Effector memory CD8-positive, alpha-beta T cell (primary cell): Measurements from ENCODE around the gene CST4.
"Not testable (repeated sequence)": the region's sequence is repeated elsewhere in the genome, so short reads cannot be mapped to it uniquely, and the experiment has no call there.

Source experiments
- ATAC-seq: fragments of 150-1000 bp; cut with Tn5 transposase; replicated peaks from 2 replicates; pipeline ENCODE4 v1.10.0; 2021; ENCODE audit warnings: mild to moderate bottlenecking, moderate library complexity
- DNase-seq, 3 experiments: peaks; one replicate each; pipeline ENCODE4 v3.0.0; 2021
- H3K27ac Mint-ChIP-seq, 2 donors: one replicate each; pipeline ENCODE4 v1.8.0; 2022; ENCODE audit warnings: mild to moderate bottlenecking in 2 of 2, mixed read lengths in 2 of 2, moderate library complexity in 2 of 2
- H3K27me3 Mint-ChIP-seq, 2 donors: one replicate each; pipeline ENCODE4 v1.8.0; 2022; ENCODE audit warnings: mixed read lengths in 2 of 2
- H3K36me3 Mint-ChIP-seq: one replicate; pipeline ENCODE4 v1.8.0; 2022; ENCODE audit warnings: mild to moderate bottlenecking, moderate library complexity, mixed read lengths; ENCODE audit not compliant: insufficient read depth
- H3K4me1 Mint-ChIP-seq, 2 donors: one replicate each; pipeline ENCODE4 v1.8.0; 2022; ENCODE audit warnings: low read depth in 2 of 2, mixed read lengths in 2 of 2
- H3K4me3 Mint-ChIP-seq, 2 donors: one replicate each; pipeline ENCODE4 v1.8.0; 2022; ENCODE audit warnings: mild to moderate bottlenecking in 2 of 2, mixed read lengths in 2 of 2, moderate library complexity in 2 of 2
- H3K9me3 Mint-ChIP-seq, 2 donors: one replicate each; pipeline ENCODE4 v1.8.0; 2022; ENCODE audit warnings: mixed read lengths in 2 of 2

The CST4 gene

DNA sequence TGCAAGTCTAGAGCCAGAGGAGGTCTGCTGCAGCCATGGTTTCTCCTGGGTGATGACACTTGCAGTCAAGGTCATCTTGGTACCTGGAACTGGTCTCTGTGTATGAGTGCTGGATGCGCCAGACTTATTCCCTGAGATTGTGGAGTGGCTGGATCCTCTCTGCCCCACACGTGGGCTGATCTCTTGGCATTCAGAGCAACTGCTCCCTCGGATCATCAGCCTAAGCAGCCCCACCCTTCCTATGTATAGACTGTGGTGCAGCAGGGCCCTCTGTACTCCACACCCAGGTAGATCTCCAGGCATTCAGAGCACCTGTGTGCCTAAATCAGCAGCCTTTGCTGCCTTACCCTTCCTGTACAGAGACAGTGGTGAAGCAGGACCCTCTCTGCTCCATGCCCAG, 12.1 kb upstream of the CST4 start:
- Mint-ChIP-seq H3K27me3 (peaks cover 22 to 31% of the 10 kb centered on the region in 2 donors), H3K27ac (no peak overlapping the region), H3K9me3 (no peaks in the 10 kb centered on the region), H3K36me3 (no peaks in the 10 kb centered on the region), H3K4me3 (no peak overlapping the region), H3K4me1 (no peaks in the 10 kb centered on the region)
- ATAC-seq, result no peak
- no peak for DNase-seq

DNA sequence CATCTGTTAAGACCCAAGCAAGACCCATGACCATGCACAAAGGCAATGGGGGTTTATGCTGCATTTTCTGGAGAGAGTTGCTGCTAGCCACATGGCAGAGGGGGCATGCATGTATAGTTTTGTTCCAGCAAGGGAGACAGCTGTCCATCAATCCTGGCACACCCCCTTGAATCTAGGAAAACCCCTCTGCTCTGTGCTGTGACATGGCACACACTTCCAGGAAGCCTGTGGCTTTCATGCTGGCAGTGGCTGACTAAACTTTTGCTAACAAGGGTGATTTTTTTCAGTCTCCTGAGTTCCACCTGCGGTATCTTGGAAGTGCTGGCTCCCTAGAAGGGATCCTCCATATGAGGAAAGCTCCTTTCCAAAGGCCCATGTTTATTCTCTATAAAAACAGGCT, 9.1 kb upstream of the CST4 start:
- H3K27me3 Mint-ChIP-seq, result peaks cover 41 to 43% of the 10 kb centered on the region in 2 donors
- no peak for ATAC-seq
- H3K4me1 Mint-ChIP-seq, result no peaks in the 10 kb centered on the region
- DNase-seq, result no peak
- H3K36me3 Mint-ChIP-seq, result no peaks in the 10 kb centered on the region
- H3K9me3 Mint-ChIP-seq, result no peaks in the 10 kb centered on the region
- H3K27ac Mint-ChIP-seq, result no peak overlapping the region
- H3K4me3 Mint-ChIP-seq, result no peak overlapping the region

DNA sequence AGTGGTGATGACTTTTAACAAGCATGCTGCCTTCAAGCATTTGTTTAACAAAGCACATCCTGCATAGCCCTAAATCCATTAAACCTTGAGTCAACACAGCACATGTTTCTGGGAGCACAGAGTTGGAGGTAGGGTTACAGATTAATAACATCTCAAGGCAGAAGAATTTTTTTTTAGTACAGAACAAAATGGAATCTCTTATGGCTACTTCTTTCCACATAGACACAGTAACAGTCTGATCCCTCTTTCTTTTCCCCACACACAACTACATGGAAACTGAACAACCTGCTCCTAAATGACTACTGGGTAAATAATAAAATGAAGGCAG, 6.2 kb upstream of the CST4 start:
- not testable (repeated sequence) for H3K36me3 Mint-ChIP-seq, H3K4me3 Mint-ChIP-seq, H3K27ac Mint-ChIP-seq, DNase-seq, H3K4me1 Mint-ChIP-seq, ATAC-seq, H3K9me3 Mint-ChIP-seq
- H3K27me3 Mint-ChIP-seq, result peaks cover 31 to 44% of the 10 kb centered on the region in 2 donors

DNA sequence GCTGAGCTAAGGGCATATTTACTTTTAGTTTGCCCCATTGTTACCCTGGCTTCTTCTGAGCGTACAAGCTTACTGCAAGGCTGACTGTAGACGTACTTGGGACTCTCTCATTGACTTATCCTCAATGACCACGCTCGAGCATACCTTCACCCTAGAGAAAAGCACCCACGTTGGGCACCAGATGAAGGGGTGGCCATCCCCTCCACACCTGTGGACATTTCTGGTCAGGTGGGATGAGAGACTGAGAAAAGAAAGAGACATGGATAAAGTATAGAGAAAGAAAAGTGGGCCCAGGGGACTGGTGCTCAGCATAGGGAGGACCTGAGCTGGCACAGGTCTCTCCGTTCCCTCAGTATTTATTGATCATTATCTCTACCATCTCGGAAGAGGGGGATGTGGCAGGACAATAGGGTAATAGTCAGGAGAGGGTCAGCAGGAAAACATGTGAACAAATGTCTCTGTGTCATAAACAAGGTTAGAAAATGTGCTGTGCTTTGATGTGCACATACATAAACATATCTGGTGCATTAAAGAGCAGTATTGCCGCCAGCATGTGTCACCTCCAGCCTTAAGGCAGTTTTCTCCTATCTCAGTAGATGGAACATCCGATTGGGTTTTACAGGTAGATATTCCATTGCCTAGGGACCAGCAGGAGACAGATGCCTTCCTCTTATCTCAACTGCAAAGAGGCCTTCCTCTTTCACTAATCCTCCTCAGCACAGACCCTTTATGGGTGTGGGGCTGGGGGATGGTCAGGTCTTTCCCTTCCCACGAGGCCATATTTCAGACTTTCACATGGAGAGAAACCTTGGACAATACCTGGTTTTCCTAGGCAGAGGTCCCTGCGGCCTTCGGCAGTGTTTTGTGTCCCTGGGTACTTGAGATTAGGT, 5.6 kb upstream of the CST4 start:
- DNase-seq, H3K4me1 Mint-ChIP-seq, ATAC-seq, H3K4me3 Mint-ChIP-seq, H3K27ac Mint-ChIP-seq, H3K36me3 Mint-ChIP-seq, H3K9me3 Mint-ChIP-seq: not testable (repeated sequence)
- H3K27me3 Mint-ChIP-seq, result peaks cover 37 to 50% of the 10 kb centered on the region in 2 donors

DNA sequence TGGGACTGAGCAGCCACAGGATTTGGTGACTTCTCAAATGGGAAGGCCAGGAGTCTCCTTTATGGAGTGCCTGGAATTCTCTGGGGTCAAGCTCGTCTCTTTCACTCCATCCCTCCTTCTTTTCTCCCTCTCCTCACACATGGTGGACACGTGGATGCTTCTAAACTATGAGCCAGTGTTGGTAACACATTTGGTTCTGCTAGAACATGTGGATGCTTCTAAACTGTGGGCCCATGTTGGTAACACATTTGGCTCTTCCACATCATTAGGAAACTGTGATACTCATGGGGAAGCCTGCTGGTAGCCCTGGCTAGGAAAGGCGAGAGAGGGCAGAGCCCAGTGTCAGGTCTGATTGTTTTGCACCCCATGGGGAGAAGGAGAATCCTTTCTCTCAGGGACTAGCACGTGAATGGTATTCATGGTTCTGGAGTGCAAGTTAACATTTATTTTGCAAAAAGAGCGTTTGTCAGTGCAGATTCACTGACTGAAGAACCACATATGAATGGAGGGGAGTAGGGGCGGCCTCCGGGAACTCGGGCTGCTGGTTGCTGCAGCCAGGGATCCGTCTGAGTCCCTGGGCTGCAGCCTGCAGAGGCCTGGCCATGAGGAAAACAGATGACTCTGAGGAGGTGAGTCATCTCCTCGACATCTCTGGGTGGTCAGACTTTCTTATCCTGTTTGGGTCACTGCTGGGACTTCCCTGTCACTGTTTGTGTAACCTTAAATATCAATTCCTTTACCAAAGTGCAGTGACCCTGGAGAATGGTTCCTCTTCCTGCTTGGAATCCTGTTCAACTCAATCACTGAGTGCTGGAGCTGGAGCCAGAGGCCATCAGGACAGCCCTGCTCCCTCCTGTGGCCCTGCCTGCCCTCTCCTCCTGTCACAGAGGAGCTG, 4.1 kb upstream of the CST4 start:
- not testable (repeated sequence) for H3K4me3 Mint-ChIP-seq, H3K4me1 Mint-ChIP-seq, H3K9me3 Mint-ChIP-seq, H3K27ac Mint-ChIP-seq, DNase-seq, ATAC-seq, H3K36me3 Mint-ChIP-seq
- peaks cover 43 to 46% of the 10 kb centered on the region in 2 donors for H3K27me3 Mint-ChIP-seq

DNA sequence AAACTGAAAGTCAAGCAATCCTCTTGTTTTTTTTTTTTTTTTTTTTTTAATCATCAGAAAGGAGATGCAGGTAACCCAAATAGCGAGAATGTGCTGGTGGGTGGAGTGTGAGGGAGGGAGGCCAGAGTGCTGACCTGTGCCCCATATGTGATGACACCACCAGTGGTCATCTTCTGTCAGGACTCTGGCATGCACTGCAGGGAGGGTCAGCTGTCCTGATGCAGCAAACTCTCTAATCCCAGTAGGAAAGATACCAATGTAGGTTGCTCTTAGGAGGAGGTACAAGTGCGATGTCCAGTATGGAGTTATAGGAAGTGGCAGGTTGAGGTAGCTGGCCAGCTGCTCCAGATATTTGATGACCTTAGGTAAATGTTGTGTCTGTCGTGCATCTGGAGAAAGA, 2.8 kb upstream of the CST4 start:
- Mint-ChIP-seq H3K36me3 (no peaks in the 10 kb centered on the region), H3K27ac (no peak overlapping the region), H3K9me3 (no peaks in the 10 kb centered on the region), H3K27me3 (peaks cover 43 to 57% of the 10 kb centered on the region in 2 donors), H3K4me3 (no peak overlapping the region), H3K4me1 (no peaks in the 10 kb centered on the region)
- ATAC-seq (no peak), DNase-seq (no peak)

DNA sequence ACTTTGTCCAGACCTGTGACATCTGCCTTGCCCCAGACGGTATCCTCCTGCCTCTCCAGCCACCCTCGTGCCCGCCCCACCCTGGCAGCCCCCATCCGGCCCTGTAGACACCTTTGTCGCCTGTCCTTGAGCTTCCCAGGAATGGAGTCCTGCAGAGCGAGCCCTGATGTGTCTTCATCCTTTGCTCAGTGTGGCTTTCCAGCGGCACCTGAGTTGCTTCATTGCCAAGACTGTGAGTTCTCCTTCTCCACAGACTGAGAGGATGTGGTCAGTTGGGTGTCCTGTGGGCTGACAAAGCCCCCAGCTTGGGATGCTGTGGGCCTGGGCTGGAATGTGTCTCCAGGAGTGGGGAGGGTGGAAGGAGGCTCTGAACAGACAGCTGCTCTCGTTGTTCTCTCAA, 1.7 kb upstream of the CST4 start:
- H3K4me3 Mint-ChIP-seq, result no peak overlapping the region
- H3K27ac Mint-ChIP-seq, result no peak overlapping the region
- peaks cover 42 to 59% of the 10 kb centered on the region in 2 donors for H3K27me3 Mint-ChIP-seq
- DNase-seq (no peak), ATAC-seq (no peak)
- no peaks in the 10 kb centered on the region for H3K4me1 Mint-ChIP-seq
- H3K36me3 Mint-ChIP-seq, result no peaks in the 10 kb centered on the region
- no peaks in the 10 kb centered on the region for H3K9me3 Mint-ChIP-seq

DNA sequence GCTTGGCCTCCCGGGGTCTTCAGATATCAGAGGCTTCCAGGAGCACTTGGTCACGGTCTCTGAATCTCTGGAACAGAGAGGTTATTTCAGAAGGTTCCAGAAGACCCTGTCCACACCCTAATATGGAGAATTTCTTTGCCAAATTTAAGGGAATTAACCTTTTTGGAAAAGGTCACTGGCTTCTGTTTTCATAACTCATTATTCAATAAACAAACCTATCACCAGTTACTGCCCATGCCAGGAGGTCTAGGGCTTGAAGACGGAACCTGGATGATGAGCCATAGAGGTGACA, 507 bp upstream of the CST4 start:
- ATAC-seq, result no peak
- Mint-ChIP-seq H3K27me3 (peaks cover 40 to 63% of the 10 kb centered on the region in 2 donors), H3K27ac (no peak overlapping the region), H3K9me3 (no peaks in the 10 kb centered on the region), H3K36me3 (no peaks in the 10 kb centered on the region), H3K4me1 (no peaks in the 10 kb centered on the region), H3K4me3 (no peak overlapping the region)
- DNase-seq, result no peak

DNA sequence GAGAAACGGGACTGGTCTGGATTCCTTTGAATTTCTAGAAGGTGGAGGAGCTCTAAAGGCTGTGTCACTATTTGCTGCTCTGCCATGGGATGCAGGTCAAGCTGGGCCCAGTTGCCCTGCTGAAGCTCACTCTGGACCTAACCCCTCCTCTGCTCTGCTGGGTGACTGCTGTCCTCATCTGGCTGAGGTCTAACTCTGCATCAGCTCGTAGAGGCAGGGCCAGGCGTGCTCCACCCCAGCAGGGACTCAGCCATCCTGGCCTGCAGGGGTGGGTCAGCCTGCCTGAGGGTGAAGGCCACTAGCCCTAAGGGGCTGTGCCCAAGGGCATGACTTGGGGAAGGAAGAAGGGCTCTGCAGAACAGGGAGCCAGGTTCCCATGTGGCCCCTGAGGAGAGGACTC, 852 bp downstream of the CST4 start:
- Mint-ChIP-seq H3K4me1 (no peaks in the 10 kb centered on the region), H3K4me3 (no peak overlapping the region), H3K9me3 (no peaks in the 10 kb centered on the region), H3K36me3 (no peaks in the 10 kb centered on the region), H3K27me3 (peaks cover 33 to 63% of the 10 kb centered on the region in 2 donors), H3K27ac (no peak overlapping the region)
- no peak for DNase-seq
- ATAC-seq, result no peak

DNA sequence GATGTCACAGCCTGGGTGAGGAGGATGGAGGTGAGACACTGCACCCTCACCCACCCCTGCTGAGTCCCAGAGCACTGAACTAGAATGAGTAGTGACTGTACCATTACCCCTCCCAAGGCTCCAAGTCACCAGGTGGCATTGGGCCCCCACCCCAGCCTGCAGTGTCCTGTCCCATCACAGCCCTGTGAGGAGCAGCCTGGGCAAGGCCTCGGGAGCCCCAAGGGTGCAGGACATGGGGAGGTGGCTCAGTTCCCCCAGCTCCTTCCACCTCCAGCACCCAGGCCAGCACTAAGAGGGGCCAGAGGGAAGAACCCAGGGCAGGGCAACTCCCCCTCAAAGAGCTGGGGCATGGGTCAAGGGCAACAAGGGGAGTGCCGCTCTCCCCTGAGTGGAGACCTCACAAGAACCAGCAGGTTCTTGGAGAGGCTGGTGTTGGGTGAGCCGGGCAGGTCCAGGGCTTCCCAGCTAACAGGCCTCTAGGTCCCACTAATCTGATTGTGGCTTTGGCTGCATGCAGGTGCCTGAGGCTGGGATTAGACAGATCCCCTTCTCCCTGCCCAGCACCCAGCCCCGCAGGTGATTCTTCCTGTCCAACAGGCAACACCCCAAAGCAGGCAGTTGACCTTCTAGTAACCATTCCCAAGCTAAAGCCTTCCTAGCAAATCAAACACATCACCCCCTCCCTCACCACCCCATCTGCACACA, 2.6 kb downstream of the CST4 start:
- DNase-seq (no peak), ATAC-seq (no peak)
- no peaks in the 10 kb centered on the region for H3K9me3 Mint-ChIP-seq
- H3K27ac Mint-ChIP-seq, result no peak overlapping the region
- H3K36me3 Mint-ChIP-seq, result no peaks in the 10 kb centered on the region
- peaks cover 21 to 64% of the 10 kb centered on the region in 2 donors for H3K27me3 Mint-ChIP-seq
- no peaks in the 10 kb centered on the region for H3K4me1 Mint-ChIP-seq
- H3K4me3 Mint-ChIP-seq, result no peak overlapping the region

DNA sequence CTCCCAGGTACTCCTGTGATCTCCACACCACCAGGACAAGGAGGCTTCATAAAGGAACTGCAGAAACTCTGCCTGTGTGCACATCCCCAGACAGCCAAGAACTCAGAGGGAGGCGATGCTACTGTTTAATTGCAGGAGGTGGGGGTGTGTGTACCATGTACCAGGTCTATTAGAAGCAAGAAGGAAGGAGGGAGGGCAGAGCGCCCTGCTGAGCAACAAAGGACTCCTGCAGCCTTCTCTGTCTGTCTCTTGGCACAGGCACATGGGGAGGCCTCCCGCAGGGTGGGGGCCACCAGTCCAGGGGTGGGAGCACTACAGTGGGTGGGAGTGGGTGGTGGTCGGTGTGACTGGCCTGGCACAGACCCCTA, 3.3 kb downstream of the CST4 start:
- H3K27me3 Mint-ChIP-seq, result peaks cover 21 to 71% of the 10 kb centered on the region in 2 donors
- not testable (repeated sequence) for H3K4me1 Mint-ChIP-seq, H3K27ac Mint-ChIP-seq, H3K36me3 Mint-ChIP-seq, H3K4me3 Mint-ChIP-seq, H3K9me3 Mint-ChIP-seq, ATAC-seq, DNase-seq

DNA sequence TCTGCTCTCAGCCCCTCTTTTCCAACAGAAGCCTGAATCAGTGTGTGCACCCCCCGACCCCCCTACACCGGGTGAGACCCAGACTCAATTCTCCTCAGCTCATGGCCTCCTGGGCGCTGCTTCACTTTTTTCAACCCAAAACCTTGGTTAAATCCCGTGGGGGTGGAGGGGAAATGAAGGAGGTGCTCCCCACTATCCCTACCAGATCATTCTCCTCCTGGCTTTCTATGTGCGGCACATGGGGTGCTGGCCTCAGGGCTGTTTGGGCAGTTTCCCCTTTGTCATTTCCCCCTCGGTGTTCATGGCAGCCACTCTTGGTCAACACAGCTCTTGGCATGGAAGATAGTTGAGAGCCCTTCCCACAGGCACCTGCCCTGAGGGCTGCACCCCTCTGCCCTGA, 4.6 kb downstream of the CST4 start:
- H3K9me3 Mint-ChIP-seq, result no peaks in the 10 kb centered on the region
- peaks cover 22 to 73% of the 10 kb centered on the region in 2 donors for H3K27me3 Mint-ChIP-seq
- ATAC-seq (no peak), DNase-seq (no peak)
- H3K4me3 Mint-ChIP-seq, result no peak overlapping the region
- peaks cover 4% of the 10 kb centered on the region for H3K36me3 Mint-ChIP-seq
- no peak overlapping the region for H3K27ac Mint-ChIP-seq
- no peaks in the 10 kb centered on the region for H3K4me1 Mint-ChIP-seq

DNA sequence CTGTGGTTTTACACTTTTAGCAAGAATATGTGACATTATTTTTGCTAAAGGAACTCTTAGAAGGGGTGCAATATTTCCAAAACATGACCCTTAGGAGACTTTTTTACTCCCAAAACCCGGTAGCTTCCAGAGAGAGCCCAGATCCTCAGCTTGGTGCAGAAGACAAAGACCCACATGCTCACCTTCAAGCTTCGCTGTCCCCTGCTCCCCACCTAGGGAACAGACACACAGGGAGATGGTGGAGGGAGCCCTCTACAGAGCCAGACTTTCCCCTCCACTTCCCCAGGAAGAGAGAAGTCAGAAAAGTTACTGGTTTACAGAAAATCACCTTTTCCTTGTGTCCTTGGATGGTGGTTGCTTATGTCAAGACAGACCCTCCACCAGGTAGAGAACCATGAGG, 5.0 kb downstream of the CST4 start:
- DNase-seq (no peak), ATAC-seq (no peak)
- H3K27me3 Mint-ChIP-seq, result peaks cover 27 to 78% of the 10 kb centered on the region in 2 donors
- peaks cover 4% of the 10 kb centered on the region for H3K36me3 Mint-ChIP-seq
- no peak overlapping the region for H3K4me3 Mint-ChIP-seq
- no peaks in the 10 kb centered on the region for H3K4me1 Mint-ChIP-seq
- H3K9me3 Mint-ChIP-seq, result no peaks in the 10 kb centered on the region
- H3K27ac Mint-ChIP-seq, result no peak overlapping the region
